A549 (cell line): ENCODE data around the gene FCMR. TPM values are rescaled to one million over a fixed set of nuclear protein-coding genes. Genes with fewer than 3 reads are reported as not detected.

Experiments
- ATAC-seq, 2 experiments: fragments of 200-7000 bp in 1 of 2; fragments of >200 bp in 1 of 2; cut with Nextera tagmentation in 1 of 2; cut with Tn5 transposase in 1 of 2; 3 replicates each; pipeline versions ENCODE4 v1.8.0 to v1.9.1; 2018 to 2020; ENCODE audit warnings: mild to moderate bottlenecking in 1 of 2, moderate library complexity in 1 of 2
- CTCF ChIA-PET: fragments of 300-600 bp; sonication (Branson Sonifier 250); formaldehyde crosslinking; extraction: SDS; loops from one replicate; lab custom pipeline; 2021; ENCODE audit warnings: antibody characterized with exemption, inconsistent platforms; lab: Yijun Ruan, JAX
- POLR2A ChIA-PET: fragments of 350-600 bp; formaldehyde crosslinking; extraction: SDS; loops from one replicate; lab custom pipeline; 2021; ENCODE audit warnings: antibody characterized with exemption, inconsistent platforms; lab: Yijun Ruan, JAX
- DNase-seq, 2 experiments: peaks; one replicate each; pipeline versions ENCODE4 v3.0.0 to v3.0.0-alpha.2; 2011 to 2016; ENCODE audit warnings: low read depth in 1 of 2, low spot score in 1 of 2
- FAIRE-seq: peaks from 2 replicates; lab custom pipeline; 2011; peaks lifted over from hg19 to GRCh38; lab: Jason Lieb, UNC
- H3K27ac ChIP-seq, 2 experiments: fragments of >200 bp; sonication (Bioruptor Twin); formaldehyde crosslinking; 3 replicates each; pipeline ENCODE4 v1.5.1; 2016 to 2017
- H3K4me1 ChIP-seq: fragments of >200 bp; sonication (Bioruptor Twin); formaldehyde crosslinking; 3 replicates; pipeline ENCODE4 v1.6.1; 2016
- H3K4me2 ChIP-seq: fragments of >200 bp; sonication (Bioruptor Twin); formaldehyde crosslinking; 3 replicates; pipeline ENCODE4 v1.6.1; 2016
- H3K4me3 ChIP-seq: fragments of >200 bp; sonication (Bioruptor Twin); formaldehyde crosslinking; 3 replicates; pipeline ENCODE4 v1.5.1; 2016
- H3K9me3 ChIP-seq: fragments of >200 bp; sonication (Bioruptor Twin); formaldehyde crosslinking; 3 replicates; pipeline ENCODE4 v1.6.1; 2016
- BHLHE40 ChIP-seq: IDR thresholded peaks from 2 replicates; pipeline ENCODE4 v1.6.1; 2012; ENCODE audit warnings: low read depth, low read length, inconsistent platforms
- CBX2 ChIP-seq: fragments of 200-600 bp; sonication (generic); IDR thresholded peaks from 2 replicates; pipeline ENCODE4 v1.6.1; 2016; ENCODE audit warnings: low read depth, mild to moderate bottlenecking, borderline replicate concordance
- CEBPB ChIP-seq, 2 experiments: fragments of >200 bp in 1 of 2; sonication (Bioruptor Twin) in 1 of 2; formaldehyde crosslinking in 1 of 2; IDR thresholded peaks; 2 replicates each; pipeline ENCODE4 v1.6.1; 2012 to 2016
- CHD2 ChIP-seq: fragments of 150-350 bp; IDR thresholded peaks from 2 replicates; pipeline ENCODE4 v1.6.1; 2014; ENCODE audit warnings: low read length; ENCODE audit not compliant: partially characterized antibody
- CHD4 ChIP-seq: fragments of 200-600 bp; sonication (generic); IDR thresholded peaks from 2 replicates; pipeline ENCODE4 v1.6.1; 2016; ENCODE audit warnings: antibody characterized with exemption, mild to moderate bottlenecking, borderline replicate concordance
- E2F6 ChIP-seq: IDR thresholded peaks from 2 replicates; pipeline ENCODE4 v1.6.1; 2012; ENCODE audit warnings: low read depth, borderline replicate concordance
- EHF ChIP-seq: fragments of 250-450 bp; sonication (Bioruptor Pico); IDR thresholded peaks from 2 replicates; pipeline ENCODE4 v1.5.0; 2020; ENCODE audit warnings: mild to moderate bottlenecking
- FOSL2 ChIP-seq, 2 experiments: fragments of 450-650 bp in 1 of 2; fragments of >200 bp in 1 of 2; sonication (Bioruptor Twin) in 1 of 2; formaldehyde crosslinking; IDR thresholded peaks; 2 replicates each; pipeline versions ENCODE4 v1.5.0 to v1.6.1; 2016 to 2020; ENCODE audit warnings: mild to moderate bottlenecking in 1 of 2, moderate library complexity in 1 of 2
- FOXS1 ChIP-seq: fragments of 250-450 bp; sonication (Bioruptor Pico); IDR thresholded peaks from 2 replicates; pipeline ENCODE4 v1.5.0; 2020; ENCODE audit warnings: mild to moderate bottlenecking, moderate library complexity
- GATA3 ChIP-seq: IDR thresholded peaks from 2 replicates; pipeline ENCODE4 v1.6.1; 2012; ENCODE audit warnings: borderline replicate concordance
- HOXA7 ChIP-seq: fragments of 250-450 bp; sonication (Bioruptor Pico); IDR thresholded peaks from 2 replicates; pipeline ENCODE4 v1.5.0; 2020; ENCODE audit warnings: mild to moderate bottlenecking, moderate library complexity
- HOXB13 ChIP-seq: fragments of 250-450 bp; sonication (Bioruptor Pico); IDR thresholded peaks from 2 replicates; pipeline ENCODE4 v1.5.0; 2020; ENCODE audit warnings: low read depth, mild to moderate bottlenecking, moderate library complexity
- HOXB5 ChIP-seq: fragments of 250-450 bp; sonication (Bioruptor Pico); IDR thresholded peaks from 2 replicates; pipeline ENCODE4 v1.5.0; 2020; ENCODE audit warnings: mild to moderate bottlenecking, moderate library complexity
- JUNB ChIP-seq: fragments of >200 bp; sonication (Bioruptor Twin); formaldehyde crosslinking; IDR thresholded peaks from 2 replicates; pipeline ENCODE4 v1.6.1; 2016
- KDM1A ChIP-seq: fragments of 200-600 bp; sonication (generic); IDR thresholded peaks from 2 replicates; pipeline ENCODE4 v1.6.1; 2016; ENCODE audit warnings: low read depth, mild to moderate bottlenecking
- MAZ ChIP-seq: fragments of 150-350 bp; IDR thresholded peaks from 2 replicates; pipeline ENCODE4 v1.6.1; 2014; ENCODE audit warnings: antibody characterized with exemption, low read depth, low read length, borderline replicate concordance
- POLR2AphosphoS2 ChIP-seq: conservative IDR thresholded peaks from 2 replicates; pipeline ENCODE4 v1.6.1; 2012; ENCODE audit warnings: low read length, improper control_type of control experiment, inconsistent platforms
- RAD21 ChIP-seq, 2 experiments: fragments of >200 bp in 1 of 2; sonication (Bioruptor Twin) in 1 of 2; formaldehyde crosslinking in 1 of 2; IDR thresholded peaks in 1 of 2; conservative IDR thresholded peaks in 1 of 2; 2 replicates in 1 of 2; 3 replicates in 1 of 2; pipeline ENCODE4 v1.6.1; 2012 to 2018; ENCODE audit warnings: inconsistent platforms in 1 of 2
- RCOR1 ChIP-seq: fragments of 150-350 bp; IDR thresholded peaks from 2 replicates; pipeline ENCODE4 v1.6.1; 2014; ENCODE audit warnings: antibody characterized with exemption, low read length, low read depth
- RNF2 ChIP-seq: fragments of 200-600 bp; sonication (generic); IDR thresholded peaks from 2 replicates; pipeline ENCODE4 v1.6.1; 2016; ENCODE audit warnings: low read depth, mild to moderate bottlenecking, antibody characterized with exemption, moderate library complexity, borderline replicate concordance
- SMC3 ChIP-seq: fragments of >200 bp; sonication (Bioruptor Twin); formaldehyde crosslinking; IDR thresholded peaks from 3 replicates; pipeline ENCODE4 v1.6.1; 2018; ENCODE audit warnings: inconsistent platforms
- ZC3H11A ChIP-seq: fragments of 450-650 bp; IDR thresholded peaks from 2 replicates; pipeline ENCODE4 v1.6.1; 2014; ENCODE audit warnings: antibody characterized with exemption, mild to moderate bottlenecking
- ZNF302 ChIP-seq: fragments of 250-450 bp; sonication (Bioruptor Pico); IDR thresholded peaks from 2 replicates; pipeline ENCODE4 v1.9.0; 2021; ENCODE audit warnings: inconsistent platforms, mild to moderate bottlenecking, moderate library complexity
- WGBS: methylation state at CpG from one replicate; pipeline ENCODE4 v1.1.6; 2017; ENCODE audit errors: missing lambda C conversion rate; 5-methylcytosine and 5-hydroxymethylcytosine counted together
- polyA plus RNA-seq, 4 experiments: library from polyadenylated mRNA; depleted of rRNA in 3 of 4; stranded (reverse); fragments of >200 nt; fragmentation: RNase III in 1 of 4; extraction: RNeasy Plus Mini Kit Qiagen cat#74134 plus additional on column Dnase treatment in 1 of 4; gene quantifications; 2 replicates in 3 of 4; 3 replicates in 1 of 4; pipeline ENCODE4 v1.2.3, GENCODE V29; 2011 to 2017
- TF ChIP-seq, protein P1 (sequence below): fragments of >200 bp; sonication (Bioruptor Twin); formaldehyde crosslinking; IDR thresholded peaks from 3 replicates; pipeline ENCODE4 v1.6.1; 2016
- TF ChIP-seq, protein P2 (sequence below): IDR thresholded peaks from 2 replicates; pipeline ENCODE4 v1.6.1; 2012
- TF ChIP-seq, protein P3 (sequence below): fragments of 150-350 bp; IDR thresholded peaks from 2 replicates; pipeline ENCODE4 v1.6.1; 2014; ENCODE audit warnings: low read depth, mild to moderate bottlenecking, low read length
- TF ChIP-seq, protein P4 (sequence below): fragments of 450-650 bp; IDR thresholded peaks from 2 replicates; pipeline ENCODE4 v1.6.1; 2014; ENCODE audit warnings: antibody characterized with exemption
- TF ChIP-seq, protein P5 (sequence below): fragments of >200 bp; sonication (Bioruptor Twin); formaldehyde crosslinking; IDR thresholded peaks from 3 replicates; pipeline ENCODE4 v1.5.1; 2016

The FCMR gene
- polyA plus RNA-seq, 2 of the 4 experiments (the other 2 are of a cell fraction): 0.19 to 0.93 TPM

GRCh38 chr1:206883876-206884275 lies 37.9 kb downstream of the FCMR start:
- peaks cover 12% of the 10 kb centered on the region; the same call in 2 of the 3 replicates for H3K4me1 ChIP-seq
- H3K27ac ChIP-seq: no peak overlapping the region
- ChIA-PET CTCF (interaction anchor here (0.7 to 2.9 kb wide), 9 partner anchors 9 to 179 kb away, joined by 3 to 8 read pairs (median 3); partner anchors contain the start of genes IL20 and IL24), POLR2A (no interaction called here)
- TF ChIP-seq HOXB13 (no peak), BHLHE40 (no peak), RNF2 (no peak), ZC3H11A (no peak), HOXA7 (CRISPR knock-in tag) (no peak), GATA3 (no peak), MAZ (no peak), POLR2AphosphoS2 (no peak), CEBPB (IDR thresholded peaks at IDR 0.05) (no peak), RCOR1 (no peak), ZNF302 (CRISPR knock-in tag) (no peak), E2F6 (no peak), FOXS1 (CRISPR knock-in tag) (no peak)
- TF ChIP-seq, protein P1, sequence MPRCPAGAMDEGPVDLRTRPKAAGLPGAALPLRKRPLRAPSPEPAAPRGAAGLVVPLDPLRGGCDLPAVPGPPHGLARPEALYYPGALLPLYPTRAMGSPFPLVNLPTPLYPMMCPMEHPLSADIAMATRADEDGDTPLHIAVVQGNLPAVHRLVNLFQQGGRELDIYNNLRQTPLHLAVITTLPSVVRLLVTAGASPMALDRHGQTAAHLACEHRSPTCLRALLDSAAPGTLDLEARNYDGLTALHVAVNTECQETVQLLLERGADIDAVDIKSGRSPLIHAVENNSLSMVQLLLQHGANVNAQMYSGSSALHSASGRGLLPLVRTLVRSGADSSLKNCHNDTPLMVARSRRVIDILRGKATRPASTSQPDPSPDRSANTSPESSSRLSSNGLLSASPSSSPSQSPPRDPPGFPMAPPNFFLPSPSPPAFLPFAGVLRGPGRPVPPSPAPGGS: no peak
- TF ChIP-seq, protein P2, sequence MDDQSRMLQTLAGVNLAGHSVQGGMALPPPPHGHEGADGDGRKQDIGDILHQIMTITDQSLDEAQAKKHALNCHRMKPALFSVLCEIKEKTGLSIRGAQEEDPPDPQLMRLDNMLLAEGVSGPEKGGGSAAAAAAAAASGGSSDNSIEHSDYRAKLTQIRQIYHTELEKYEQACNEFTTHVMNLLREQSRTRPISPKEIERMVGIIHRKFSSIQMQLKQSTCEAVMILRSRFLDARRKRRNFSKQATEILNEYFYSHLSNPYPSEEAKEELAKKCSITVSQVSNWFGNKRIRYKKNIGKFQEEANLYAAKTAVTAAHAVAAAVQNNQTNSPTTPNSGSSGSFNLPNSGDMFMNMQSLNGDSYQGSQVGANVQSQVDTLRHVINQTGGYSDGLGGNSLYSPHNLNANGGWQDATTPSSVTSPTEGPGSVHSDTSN: no peak
- TF ChIP-seq, protein P3, sequence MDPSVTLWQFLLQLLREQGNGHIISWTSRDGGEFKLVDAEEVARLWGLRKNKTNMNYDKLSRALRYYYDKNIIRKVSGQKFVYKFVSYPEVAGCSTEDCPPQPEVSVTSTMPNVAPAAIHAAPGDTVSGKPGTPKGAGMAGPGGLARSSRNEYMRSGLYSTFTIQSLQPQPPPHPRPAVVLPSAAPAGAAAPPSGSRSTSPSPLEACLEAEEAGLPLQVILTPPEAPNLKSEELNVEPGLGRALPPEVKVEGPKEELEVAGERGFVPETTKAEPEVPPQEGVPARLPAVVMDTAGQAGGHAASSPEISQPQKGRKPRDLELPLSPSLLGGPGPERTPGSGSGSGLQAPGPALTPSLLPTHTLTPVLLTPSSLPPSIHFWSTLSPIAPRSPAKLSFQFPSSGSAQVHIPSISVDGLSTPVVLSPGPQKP: no peak
- TF ChIP-seq, protein P4, sequence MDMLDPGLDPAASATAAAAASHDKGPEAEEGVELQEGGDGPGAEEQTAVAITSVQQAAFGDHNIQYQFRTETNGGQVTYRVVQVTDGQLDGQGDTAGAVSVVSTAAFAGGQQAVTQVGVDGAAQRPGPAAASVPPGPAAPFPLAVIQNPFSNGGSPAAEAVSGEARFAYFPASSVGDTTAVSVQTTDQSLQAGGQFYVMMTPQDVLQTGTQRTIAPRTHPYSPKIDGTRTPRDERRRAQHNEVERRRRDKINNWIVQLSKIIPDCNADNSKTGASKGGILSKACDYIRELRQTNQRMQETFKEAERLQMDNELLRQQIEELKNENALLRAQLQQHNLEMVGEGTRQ: no peak
- H3K9me3 ChIP-seq: peaks cover 1% of the 10 kb centered on the region; the same call in 2 of the 3 replicates
- WGBS: 39% methylated on average over 2 of the region's 2 CpGs
- no peak overlapping the region for H3K4me3 ChIP-seq
- no peak for DNase-seq
- ATAC-seq: no peak
- no peak overlapping the region for H3K4me2 ChIP-seq
- no peak for FAIRE-seq

DNA sequence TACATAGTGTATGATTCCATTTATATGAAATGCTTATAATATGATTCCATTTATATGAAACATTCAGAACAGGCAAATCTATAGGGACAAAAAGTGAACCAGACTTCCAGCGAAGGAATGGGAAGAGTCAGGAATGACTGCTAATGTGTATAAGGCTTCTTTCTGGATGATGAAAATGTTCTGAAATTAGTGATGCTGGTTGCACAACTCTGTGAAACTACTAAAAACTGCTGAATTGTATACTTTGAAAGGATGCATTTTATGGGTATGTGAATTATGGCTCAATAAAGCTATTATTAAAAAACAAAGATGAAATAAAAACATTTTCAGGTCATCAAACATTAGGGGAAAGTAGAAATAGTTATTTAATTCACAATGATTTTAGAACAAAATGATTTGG lies 38.6 kb downstream of the FCMR start:
- no peak overlapping the region for H3K4me2 ChIP-seq
- TF ChIP-seq HOXB13 (no peak), FOXS1 (CRISPR knock-in tag) (no peak), HOXB5 (CRISPR knock-in tag) (no peak), CBX2 (no peak), RAD21 (conservative IDR thresholded peaks at IDR 0.05 in 1 of 2, IDR thresholded peaks at IDR 0.05 in 1 of 2) (no peak), CHD4 (no peak), E2F6 (no peak), SMC3 (no peak), JUNB (no peak), BHLHE40 (no peak), FOSL2 (IDR thresholded peaks at IDR 0.05) (no peak), FOSL2 (CRISPR knock-in tag; IDR thresholded peaks at IDR 0.05) (no peak), EHF (no peak), KDM1A (no peak), CHD2 (no peak), POLR2AphosphoS2 (no peak), GATA3 (no peak)
- TF ChIP-seq, protein P5, sequence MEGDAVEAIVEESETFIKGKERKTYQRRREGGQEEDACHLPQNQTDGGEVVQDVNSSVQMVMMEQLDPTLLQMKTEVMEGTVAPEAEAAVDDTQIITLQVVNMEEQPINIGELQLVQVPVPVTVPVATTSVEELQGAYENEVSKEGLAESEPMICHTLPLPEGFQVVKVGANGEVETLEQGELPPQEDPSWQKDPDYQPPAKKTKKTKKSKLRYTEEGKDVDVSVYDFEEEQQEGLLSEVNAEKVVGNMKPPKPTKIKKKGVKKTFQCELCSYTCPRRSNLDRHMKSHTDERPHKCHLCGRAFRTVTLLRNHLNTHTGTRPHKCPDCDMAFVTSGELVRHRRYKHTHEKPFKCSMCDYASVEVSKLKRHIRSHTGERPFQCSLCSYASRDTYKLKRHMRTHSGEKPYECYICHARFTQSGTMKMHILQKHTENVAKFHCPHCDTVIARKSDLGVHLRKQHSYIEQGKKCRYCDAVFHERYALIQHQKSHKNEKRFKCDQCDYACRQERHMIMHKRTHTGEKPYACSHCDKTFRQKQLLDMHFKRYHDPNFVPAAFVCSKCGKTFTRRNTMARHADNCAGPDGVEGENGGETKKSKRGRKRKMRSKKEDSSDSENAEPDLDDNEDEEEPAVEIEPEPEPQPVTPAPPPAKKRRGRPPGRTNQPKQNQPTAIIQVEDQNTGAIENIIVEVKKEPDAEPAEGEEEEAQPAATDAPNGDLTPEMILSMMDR: no peak
- ChIA-PET CTCF (interaction anchor here (0.7 to 2.9 kb wide), 6 partner anchors 9 to 179 kb away, joined by 3 to 8 read pairs (median 4); partner anchors contain the start of genes IL20 and IL24), POLR2A (no interaction called here)
- H3K27ac ChIP-seq: no peak overlapping the region
- no peak for ATAC-seq
- WGBS: 85% methylated on average over 1 of the region's 1 CpG
- peaks cover 10% of the 10 kb centered on the region; the same call in 2 of the 3 replicates for H3K4me1 ChIP-seq
- FAIRE-seq: no peak
- no peak for DNase-seq
- H3K4me3 ChIP-seq: no peak overlapping the region
- peaks cover 8% of the 10 kb centered on the region for H3K9me3 ChIP-seq
